H9 (cell line): ENCODE data around the gene WNT3A. TPM values are rescaled to one million over a fixed set of nuclear protein-coding genes. Genes with fewer than 3 reads are reported as not detected.

Source experiments
- DNase-seq: peaks from one replicate; pipeline ENCODE4 v3.0.0-alpha.2; 2017
- H2AFZ ChIP-seq: one replicate; pipeline ENCODE4 v1.6.1; 2013; ENCODE audit warnings: mild to moderate bottlenecking, low read length, control low read depth, moderate library complexity
- H2AK5ac ChIP-seq: 2 replicates; pipeline ENCODE4 v1.6.1; 2013; ENCODE audit warnings: low read length, control low read depth, mixed read lengths; ENCODE audit not compliant: insufficient read length
- H2BK120ac ChIP-seq: one replicate; pipeline ENCODE4 v1.6.1; 2013; ENCODE audit warnings: low read depth, mild to moderate bottlenecking, low read length, control low read depth, inconsistent platforms; ENCODE audit not compliant: poor library complexity, severe bottlenecking
- H2BK12ac ChIP-seq: 2 replicates; pipeline ENCODE4 v1.6.1; 2013; ENCODE audit warnings: low read length, control low read depth, mixed read lengths, low read depth; ENCODE audit not compliant: insufficient read length
- H2BK15ac ChIP-seq: 2 replicates; pipeline ENCODE4 v1.6.1; 2013; ENCODE audit warnings: low read depth, low read length, control low read depth
- H2BK20ac ChIP-seq: one replicate; pipeline ENCODE4 v1.6.1; 2013; ENCODE audit warnings: low read depth, mild to moderate bottlenecking, low read length, control low read depth, inconsistent platforms; ENCODE audit not compliant: poor library complexity, severe bottlenecking
- H2BK5ac ChIP-seq: 2 replicates; pipeline ENCODE4 v1.6.1; 2013; ENCODE audit warnings: low read length, control low read depth, mixed read lengths; ENCODE audit not compliant: insufficient read length
- H3K14ac ChIP-seq: 2 replicates; pipeline ENCODE4 v1.6.1; 2013; ENCODE audit warnings: low read length, control low read depth; ENCODE audit not compliant: insufficient read depth
- H3K18ac ChIP-seq: 2 replicates; pipeline ENCODE4 v1.6.1; 2013; ENCODE audit warnings: low read depth, mild to moderate bottlenecking, mixed read lengths, low read length, control low read depth; ENCODE audit not compliant: insufficient read length
- H3K23ac ChIP-seq: 2 replicates; pipeline ENCODE4 v1.6.1; 2013; ENCODE audit warnings: low read length, control low read depth, mixed read lengths, low read depth; ENCODE audit not compliant: insufficient read length
- H3K23me2 ChIP-seq: 2 replicates; pipeline ENCODE4 v1.6.1; 2013; ENCODE audit warnings: low read depth, mild to moderate bottlenecking, mixed read lengths, low read length, control low read depth; ENCODE audit not compliant: insufficient read length, poor library complexity, severe bottlenecking
- H3K27ac ChIP-seq: 2 replicates; pipeline ENCODE4 v1.5.1; 2013; ENCODE audit warnings: low read length, control low read depth, mixed read lengths, low read depth; ENCODE audit not compliant: insufficient read length
- H3K27me3 ChIP-seq: 2 replicates; pipeline ENCODE4 v1.6.1; 2013; ENCODE audit warnings: low read length, control low read depth, inconsistent platforms; ENCODE audit not compliant: insufficient read depth
- H3K4ac ChIP-seq: 2 replicates; pipeline ENCODE4 v1.6.1; 2013; ENCODE audit warnings: low read depth, mild to moderate bottlenecking, control low read depth, inconsistent platforms, low read length, moderate library complexity
- H3K4me1 ChIP-seq: 2 replicates; pipeline ENCODE4 v1.6.1; 2013; ENCODE audit warnings: low read length, control low read depth, inconsistent platforms; ENCODE audit not compliant: insufficient read depth
- H3K4me2 ChIP-seq: 2 replicates; pipeline ENCODE4 v1.6.1; 2013; ENCODE audit warnings: low read length, control low read depth, mixed read lengths; ENCODE audit not compliant: insufficient read length, insufficient read depth
- H3K56ac ChIP-seq: 2 replicates; pipeline ENCODE4 v1.6.1; 2013; ENCODE audit warnings: low read depth, mild to moderate bottlenecking, mixed read lengths, low read length, control low read depth; ENCODE audit not compliant: insufficient read length
- H3K79me1 ChIP-seq: 2 replicates; pipeline ENCODE4 v1.6.1; 2013; ENCODE audit warnings: low read depth, mild to moderate bottlenecking, moderate library complexity, low read length, control low read depth, inconsistent platforms; ENCODE audit not compliant: insufficient read depth, poor library complexity, severe bottlenecking
- H3K79me2 ChIP-seq: 2 replicates; pipeline ENCODE4 v1.6.1; 2013; ENCODE audit warnings: low read length, control low read depth, inconsistent platforms; ENCODE audit not compliant: insufficient read depth
- H3K9ac ChIP-seq: 2 replicates; pipeline ENCODE4 v1.6.1; 2013; ENCODE audit warnings: low read length, control low read depth, mixed read lengths; ENCODE audit not compliant: insufficient read length; ENCODE audit errors: extremely low read depth
- H3K9me3 ChIP-seq: one replicate; pipeline ENCODE4 v1.6.1; 2013; ENCODE audit warnings: low read depth, low read length, inconsistent platforms; ENCODE audit not compliant: control insufficient read depth
- H3T11ph ChIP-seq: one replicate; pipeline ENCODE4 v1.6.1; 2013; ENCODE audit warnings: mild to moderate bottlenecking, low read length, control low read depth, inconsistent platforms
- H4K20me1 ChIP-seq: one replicate; pipeline ENCODE4 v1.6.1; 2013; ENCODE audit not compliant: control insufficient read depth, insufficient read length, insufficient read depth
- H4K5ac ChIP-seq: 2 replicates; pipeline ENCODE4 v1.6.1; 2013; ENCODE audit warnings: low read depth, mild to moderate bottlenecking, mixed read lengths, low read length, control low read depth; ENCODE audit not compliant: insufficient read length
- H4K8ac ChIP-seq: replicated peaks from 2 replicates; pipeline ENCODE4 v1.6.1; 2013; ENCODE audit warnings: low read length, control low read depth, mixed read lengths, low read depth; ENCODE audit not compliant: insufficient read length
- H4K91ac ChIP-seq: 2 replicates; pipeline ENCODE4 v1.6.1; 2013; ENCODE audit warnings: low read depth, mild to moderate bottlenecking, moderate library complexity, mixed read lengths, low read length, control low read depth; ENCODE audit not compliant: insufficient read length
- H3K27ac Mint-ChIP-seq, 3 experiments: 2 replicates in 2 of 3; 3 replicates in 1 of 3; pipeline ENCODE4 v1.8.0; 2020 to 2021; ENCODE audit warnings: mixed read lengths in 3 of 3, mild to moderate bottlenecking in 1 of 3, moderate library complexity in 1 of 3
- H3K27me3 Mint-ChIP-seq: 2 replicates; pipeline ENCODE4 v1.8.0; 2021; ENCODE audit warnings: low read depth, mild to moderate bottlenecking, moderate library complexity, mixed read lengths
- H3K36me3 Mint-ChIP-seq, 3 experiments: 2 replicates in 2 of 3; 3 replicates in 1 of 3; pipeline ENCODE4 v1.8.0; 2020 to 2021; ENCODE audit warnings: low read depth in 3 of 3, mixed read lengths in 3 of 3; ENCODE audit not compliant: insufficient read depth in 1 of 3
- H3K4me1 Mint-ChIP-seq, 2 experiments: 2 replicates each; pipeline ENCODE4 v1.8.0; 2020; ENCODE audit warnings: mixed read lengths in 2 of 2
- H3K4me3 Mint-ChIP-seq, 2 experiments: 2 replicates in 1 of 2; 3 replicates in 1 of 2; pipeline ENCODE4 v1.8.0; 2020 to 2021; ENCODE audit warnings: mild to moderate bottlenecking in 2 of 2, mixed read lengths in 2 of 2, moderate library complexity in 1 of 2
- H3K9me3 Mint-ChIP-seq, 2 experiments: 2 replicates in 1 of 2; 3 replicates in 1 of 2; pipeline ENCODE4 v1.8.0; 2020; ENCODE audit warnings: mild to moderate bottlenecking in 2 of 2, mixed read lengths in 2 of 2, moderate library complexity in 1 of 2
- CTCF ChIP-seq: fragments of 200-600 bp; sonication (generic); conservative IDR thresholded peaks from 3 replicates; pipeline ENCODE4 v1.8.0; 2021; ENCODE audit warnings: antibody characterized with exemption, mild to moderate bottlenecking
- WGBS: extraction: QIAGEN DNeasy Blood & Tissue Kit; methylation state at CpG from one replicate; pipeline ENCODE4 v1.1.7; 2013; ENCODE audit warnings: missing lambda C conversion rate, low lambda C conversion rate, mixed read lengths; ENCODE audit not compliant: insufficient read length; ENCODE audit errors: extremely low coverage; 5-methylcytosine and 5-hydroxymethylcytosine counted together
- total RNA-seq: library from RNA; stranded (reverse); gene quantifications from 2 replicates; pipeline ENCODE4 v1.2.1, GENCODE V29; 2021

The WNT3A gene
- total RNA-seq, 1 experiment from 2014 or later = 0.17 TPM

- Mint-ChIP-seq H3K4me1 (peaks cover 15 to 17% of the 10 kb centered on the region in 2 experiments), H3K9me3 (no peaks in the 10 kb centered on the region), H3K27me3 (peaks cover 16% of the 10 kb centered on the region), H3K4me3 (peak within 1 kb of the TSS; percentile 88 to 95), H3K27ac (peak within 1 kb of the TSS; percentile 84 to 90 (median 89); a peak in 4 of 7 replicates), H3K36me3 (peaks cover 15 to 19% (median 16%) of the 10 kb centered on the region in 3 experiments; a peak in 6 of 7 replicates)
- no peak within 1 kb of the TSS for H2BK15ac ChIP-seq
- H3K27me3 ChIP-seq = no peaks in the 10 kb centered on the region
- no peak within 1 kb of the TSS for H2AFZ ChIP-seq
- peak within 1 kb of the TSS; percentile 1 for H3K56ac ChIP-seq
- no peak within 1 kb of the TSS for H2AK5ac ChIP-seq
- no CpG with 5 or more reads among the region's 66 CpGs for WGBS
- H3K23ac ChIP-seq = no peak within 1 kb of the TSS
- no peaks in the 10 kb centered on the region for H4K20me1 ChIP-seq
- 0 out of 3 replicates have a peak, but pooled peaks have one; percentile 17 for TF ChIP-seq CTCF
- H4K5ac ChIP-seq = no peak within 1 kb of the TSS
- H3K14ac ChIP-seq = peak within 1 kb of the TSS; percentile 92
- H3K4me2 ChIP-seq = peak within 1 kb of the TSS; percentile 87
- H2BK12ac ChIP-seq = no peak within 1 kb of the TSS
- H3K4ac ChIP-seq = no peak within 1 kb of the TSS
- peak within 1 kb of the TSS; percentile 86 for H3K18ac ChIP-seq
- peak within 1 kb of the TSS; percentile 84 for H3K9ac ChIP-seq
- H4K91ac ChIP-seq = no peak within 1 kb of the TSS
- H4K8ac ChIP-seq = no peak within 1 kb of the TSS
- H3K27ac ChIP-seq = no peak within 1 kb of the TSS
- H3K9me3 ChIP-seq = no peaks in the 10 kb centered on the region
- H3K23me2 ChIP-seq = peaks cover 10% of the 10 kb centered on the region
- no peaks in the 10 kb centered on the region for H3K4me1 ChIP-seq
- H3T11ph ChIP-seq = no peak within 1 kb of the TSS
- H2BK5ac ChIP-seq = no peak within 1 kb of the TSS
- no peak within 1 kb of the TSS for H2BK120ac ChIP-seq
- H2BK20ac ChIP-seq = no peak within 1 kb of the TSS
- no peaks in the 10 kb centered on the region for H3K79me2 ChIP-seq
- H3K79me1 ChIP-seq = peaks cover 3% of the 10 kb centered on the region
- peak; percentile 98 for DNase-seq
Measured at GRCh38 chr1:228109073-228109961, 102.5 kb downstream of the WNT3A start, which contains the start of gene MRPL55. Gene MRPL55, minus strand, starts transcription at chr1:228109299. Its CDS starts 1,039 bp downstream, at chr1:228108260.
